Measurements from ENCODE around the gene ATP6V1E1. TPM values are rescaled to one million over a fixed set of nuclear protein-coding genes. Genes with fewer than 3 reads are reported as not detected.

ATP6V1E1 gene
- total and polyA plus RNA-seq, 7 experiments from 2014 or later: 51.0 to 120 (median 86.5) TPM

- no peaks in the 10 kb centered on the region for H3K9me3 ChIP-seq (ENCODE audit: control insufficient read depth in 2 of 3, low read length in 3 of 3)
- ChIA-PET CTCF (no interaction called here), POLR2A (no interaction called here)
- H3K27ac Mint-ChIP-seq: peak overlapping the region in 1 of 9 donors; percentile 6
- H3K4me1 Mint-ChIP-seq: peaks cover 0 to 26% (median 11%) of the 10 kb centered on the region in 7 donors
- peaks cover 0 to 30% (median 5%) of the 10 kb centered on the region in 3 experiments for H3K36me3 ChIP-seq (ENCODE audit: control insufficient read depth in 2 of 3, insufficient read depth in 3 of 3, low read length in 3 of 3)
- intact Hi-C loops (cut with micrococcal nuclease): no loop called here
- peaks cover 0 to 7% (median 0%) of the 10 kb centered on the region in 11 donors for H3K9me3 Mint-ChIP-seq
- no peak for DNase-seq
- H3K36me3 Mint-ChIP-seq: peaks cover 11 to 46% (median 38%) of the 10 kb centered on the region in 5 donors
- no peaks in the 10 kb centered on the region for H3K4me1 ChIP-seq (ENCODE audit: control insufficient read depth in 2 of 2, insufficient read depth in 2 of 2, low read length in 2 of 2)
- ATAC-seq: no peak
- H3K4me3 Mint-ChIP-seq: no peak overlapping the region
- no peaks in the 10 kb centered on the region for H3K27me3 ChIP-seq (ENCODE audit: control insufficient read depth in 2 of 2, insufficient read depth in 2 of 2, low read length in 2 of 2)
- no peak overlapping the region for H3K4me3 ChIP-seq (ENCODE audit: low read length)
- H3K27ac ChIP-seq (ENCODE audit: low read depth, low read length): no peak overlapping the region
- H3K27me3 Mint-ChIP-seq: no peaks in the 10 kb centered on the region
Measured at GRCh38 chr22:17665248-17665647, 36.7 kb upstream of the ATP6V1E1 start.

- no peaks in the 10 kb centered on the region for H3K27me3 ChIP-seq (ENCODE audit: control insufficient read depth in 2 of 2, insufficient read depth in 2 of 2, low read length in 2 of 2)
- intact Hi-C loops (cut with micrococcal nuclease): no loop called here
- no peaks in the 10 kb centered on the region for H3K4me1 ChIP-seq (ENCODE audit: control insufficient read depth in 2 of 2, insufficient read depth in 2 of 2, low read length in 2 of 2)
- no peak overlapping the region for H3K4me3 ChIP-seq (ENCODE audit: low read length)
- no peaks in the 10 kb centered on the region for H3K27me3 Mint-ChIP-seq
- no peak for DNase-seq
- no peaks in the 10 kb centered on the region for H3K9me3 ChIP-seq (ENCODE audit: control insufficient read depth in 2 of 3, low read length in 3 of 3)
- peaks cover 11 to 51% (median 33%) of the 10 kb centered on the region in 5 donors for H3K36me3 Mint-ChIP-seq
- peaks cover 0 to 7% (median 0%) of the 10 kb centered on the region in 11 donors for H3K9me3 Mint-ChIP-seq
- no peak overlapping the region for H3K27ac Mint-ChIP-seq
- ChIA-PET POLR2A (no interaction called here), CTCF (no interaction called here)
- ATAC-seq: no peak
- no peak overlapping the region for H3K27ac ChIP-seq (ENCODE audit: low read depth, low read length)
- H3K36me3 ChIP-seq (ENCODE audit: control insufficient read depth in 2 of 3, insufficient read depth in 3 of 3, low read length in 3 of 3): peaks cover 0 to 34% (median 5%) of the 10 kb centered on the region in 3 experiments
- H3K4me1 Mint-ChIP-seq: peaks cover 0 to 21% (median 11%) of the 10 kb centered on the region in 7 donors
- H3K4me3 Mint-ChIP-seq: no peak overlapping the region
Measured at GRCh38 chr22:17664414-17665055, 36.0 kb upstream of the ATP6V1E1 start.

- Mint-ChIP-seq H3K4me3 (no peak overlapping the region), H3K27ac (no peak overlapping the region), H3K27me3 (no peaks in the 10 kb centered on the region), H3K4me1 (peaks cover 0 to 9% (median 5%) of the 10 kb centered on the region in 7 donors), H3K36me3 (peaks cover 0 to 29% (median 4%) of the 10 kb centered on the region in 5 donors), H3K9me3 (no peaks in the 10 kb centered on the region)
- H3K9me3 ChIP-seq (ENCODE audit: control insufficient read depth in 2 of 3, low read length in 3 of 3): no peaks in the 10 kb centered on the region
- ChIA-PET POLR2A (no interaction called here), CTCF (no interaction called here)
- H3K27me3 ChIP-seq (ENCODE audit: control insufficient read depth in 2 of 2, insufficient read depth in 2 of 2, low read length in 2 of 2): no peaks in the 10 kb centered on the region
- no peak overlapping the region for H3K27ac ChIP-seq (ENCODE audit: low read depth, low read length)
- peaks cover 0 to 33% (median 0%) of the 10 kb centered on the region in 3 experiments for H3K36me3 ChIP-seq (ENCODE audit: control insufficient read depth in 2 of 3, insufficient read depth in 3 of 3, low read length in 3 of 3)
- H3K4me1 ChIP-seq (ENCODE audit: control insufficient read depth in 2 of 2, insufficient read depth in 2 of 2, low read length in 2 of 2): no peaks in the 10 kb centered on the region
- no peak overlapping the region for H3K4me3 ChIP-seq (ENCODE audit: low read length)
- ATAC-seq (no peak), DNase-seq (no peak)
- intact Hi-C loops (cut with micrococcal nuclease): no loop called here
Measured at GRCh38 chr22:17656870-17657395, 28.4 kb upstream of the ATP6V1E1 start.

- CTCF ChIA-PET: no interaction called here
- H3K27me3 Mint-ChIP-seq: no peaks in the 10 kb centered on the region
- H3K4me3 Mint-ChIP-seq: no peak overlapping the region
- intact Hi-C loops (cut with micrococcal nuclease): no loop called here
- H3K27ac Mint-ChIP-seq: no peak overlapping the region
- ATAC-seq (no peak), DNase-seq (no peak)
- POLR2A ChIA-PET: interaction anchor here (0.5 kb wide), 1 partner anchor 1147 kb away, joined by 4 read pairs; no protein-coding TSS in a partner anchor
- H3K9me3 ChIP-seq (ENCODE audit: control insufficient read depth in 2 of 3, low read length in 3 of 3): no peaks in the 10 kb centered on the region
- H3K27me3 ChIP-seq (ENCODE audit: control insufficient read depth in 2 of 2, insufficient read depth in 2 of 2, low read length in 2 of 2): no peaks in the 10 kb centered on the region
- no peaks in the 10 kb centered on the region for H3K4me1 ChIP-seq (ENCODE audit: control insufficient read depth in 2 of 2, insufficient read depth in 2 of 2, low read length in 2 of 2)
- H3K36me3 ChIP-seq (ENCODE audit: control insufficient read depth in 2 of 3, insufficient read depth in 3 of 3, low read length in 3 of 3): peaks cover 0 to 25% (median 0%) of the 10 kb centered on the region in 3 experiments
- peaks cover 0 to 13% (median 5%) of the 10 kb centered on the region in 7 donors for H3K4me1 Mint-ChIP-seq
- no peak overlapping the region for H3K4me3 ChIP-seq (ENCODE audit: low read length)
- no peak overlapping the region for H3K27ac ChIP-seq (ENCODE audit: low read depth, low read length)
- peaks cover 0 to 20% (median 4%) of the 10 kb centered on the region in 5 donors for H3K36me3 Mint-ChIP-seq
- no peaks in the 10 kb centered on the region for H3K9me3 Mint-ChIP-seq
Measured at GRCh38 chr22:17655289-17655688, 26.7 kb upstream of the ATP6V1E1 start.

DNA sequence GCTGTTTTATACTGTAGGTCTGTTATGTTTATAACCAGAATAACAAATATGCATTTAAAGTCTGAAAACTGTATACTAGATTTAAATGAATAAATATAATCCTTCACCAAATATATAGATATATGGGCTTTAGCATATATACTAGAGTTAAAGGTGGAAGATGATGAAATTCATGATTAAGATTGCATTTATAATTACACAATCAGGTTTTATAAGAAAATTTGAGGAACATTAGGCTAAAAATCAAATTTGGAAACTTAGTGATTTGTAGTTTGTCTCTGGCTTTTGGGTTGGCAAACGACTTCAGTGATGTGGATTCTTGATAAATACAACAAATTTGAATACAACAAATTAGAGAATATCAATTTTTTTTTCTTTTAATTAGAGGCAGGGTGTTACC, 20.0 kb upstream of the ATP6V1E1 start:
- H3K36me3 Mint-ChIP-seq: peaks cover 0 to 8% (median 0%) of the 10 kb centered on the region in 5 donors
- Histone ChIP-seq H3K9me3 (ENCODE audit: control insufficient read depth in 2 of 3, low read length in 3 of 3) (no peaks in the 10 kb centered on the region), H3K27me3 (ENCODE audit: control insufficient read depth in 2 of 2, insufficient read depth in 2 of 2, low read length in 2 of 2) (no peaks in the 10 kb centered on the region), H3K36me3 (ENCODE audit: control insufficient read depth in 2 of 3, insufficient read depth in 3 of 3, low read length in 3 of 3) (no peaks in the 10 kb centered on the region), H3K4me3 (ENCODE audit: low read length) (no peak overlapping the region), H3K27ac (ENCODE audit: low read depth, low read length) (no peak overlapping the region), H3K4me1 (ENCODE audit: control insufficient read depth in 2 of 2, insufficient read depth in 2 of 2, low read length in 2 of 2) (no peaks in the 10 kb centered on the region)
- CTCF ChIA-PET: no interaction called here
- DNase-seq: no peak
- intact Hi-C loops (cut with micrococcal nuclease): no loop called here
- ATAC-seq: no peak
- peaks cover 6 to 23% (median 15%) of the 10 kb centered on the region in 7 donors for H3K4me1 Mint-ChIP-seq
- H3K27me3 Mint-ChIP-seq: no peaks in the 10 kb centered on the region
- H3K27ac Mint-ChIP-seq: no peak overlapping the region
- POLR2A ChIA-PET: interaction anchor here (0.6 kb wide), 1 partner anchor 29 kb away, joined by 3 read pairs; no protein-coding TSS in a partner anchor
- no peak overlapping the region for H3K4me3 Mint-ChIP-seq
- no peaks in the 10 kb centered on the region for H3K9me3 Mint-ChIP-seq

DNA sequence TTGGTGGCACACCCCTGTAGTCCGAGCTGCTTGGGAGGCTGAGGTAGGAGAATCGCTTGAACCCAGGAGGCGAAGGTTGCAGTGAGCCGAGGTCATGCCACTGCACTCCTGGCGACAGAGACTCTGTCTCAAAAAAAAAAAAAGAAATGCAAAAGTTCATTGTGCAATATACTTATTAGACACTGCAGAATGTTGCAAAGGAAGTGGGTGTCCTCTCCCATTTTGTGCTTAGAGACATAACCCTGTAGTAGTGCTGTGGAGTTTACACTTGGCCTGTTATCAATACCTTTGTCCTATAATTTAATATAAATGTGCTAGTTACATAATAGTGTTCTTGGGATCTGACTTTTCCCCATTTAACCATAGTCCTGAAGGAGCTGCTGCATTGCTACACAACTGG, 19.4 kb upstream of the ATP6V1E1 start:
- Mint-ChIP-seq H3K27me3 (no peaks in the 10 kb centered on the region), H3K4me1 (peaks cover 6 to 19% (median 11%) of the 10 kb centered on the region in 7 donors), H3K4me3 (no peak overlapping the region), H3K36me3 (peaks cover 0 to 4% (median 2%) of the 10 kb centered on the region in 5 donors), H3K27ac (peak overlapping the region in 1 of 9 donors; percentile 31), H3K9me3 (no peaks in the 10 kb centered on the region)
- no peaks in the 10 kb centered on the region for H3K27me3 ChIP-seq (ENCODE audit: control insufficient read depth in 2 of 2, insufficient read depth in 2 of 2, low read length in 2 of 2)
- ChIA-PET POLR2A (interaction anchor here (0.6 kb wide), 1 partner anchor 30 kb away, joined by 3 read pairs; no protein-coding TSS in a partner anchor), CTCF (no interaction called here)
- no peak overlapping the region for H3K27ac ChIP-seq (ENCODE audit: low read depth, low read length)
- no peaks in the 10 kb centered on the region for H3K9me3 ChIP-seq (ENCODE audit: control insufficient read depth in 2 of 3, low read length in 3 of 3)
- no peaks in the 10 kb centered on the region for H3K4me1 ChIP-seq (ENCODE audit: control insufficient read depth in 2 of 2, insufficient read depth in 2 of 2, low read length in 2 of 2)
- no peak overlapping the region for H3K4me3 ChIP-seq (ENCODE audit: low read length)
- intact Hi-C loops (cut with micrococcal nuclease): no loop called here
- ATAC-seq: peak; percentile 38
- no peaks in the 10 kb centered on the region for H3K36me3 ChIP-seq (ENCODE audit: control insufficient read depth in 2 of 3, insufficient read depth in 3 of 3, low read length in 3 of 3)
- no peak for DNase-seq

DNA sequence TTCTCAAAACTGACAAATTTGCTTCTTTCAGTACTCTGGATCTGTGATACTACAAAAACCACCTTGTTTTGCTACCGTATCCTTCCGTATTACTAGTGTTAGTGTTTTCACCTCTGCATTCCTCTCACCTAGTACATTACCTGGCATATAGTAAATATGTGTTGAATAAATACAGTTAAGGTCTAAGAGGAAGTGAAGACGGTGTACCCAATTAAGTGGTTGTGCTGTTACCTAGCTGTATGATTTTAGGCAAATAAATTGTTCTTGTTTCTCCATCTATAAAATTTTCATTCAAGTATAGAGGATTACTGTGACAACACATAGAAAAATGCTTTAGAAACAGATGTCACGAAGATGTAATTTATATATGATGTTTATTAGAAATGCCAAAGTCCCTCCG, 18.9 kb upstream of the ATP6V1E1 start:
- Histone ChIP-seq H3K9me3 (ENCODE audit: control insufficient read depth in 2 of 3, low read length in 3 of 3) (no peaks in the 10 kb centered on the region), H3K27ac (ENCODE audit: low read depth, low read length) (no peak overlapping the region), H3K4me3 (ENCODE audit: low read length) (no peak overlapping the region), H3K4me1 (ENCODE audit: control insufficient read depth in 2 of 2, insufficient read depth in 2 of 2, low read length in 2 of 2) (no peaks in the 10 kb centered on the region), H3K27me3 (ENCODE audit: control insufficient read depth in 2 of 2, insufficient read depth in 2 of 2, low read length in 2 of 2) (no peaks in the 10 kb centered on the region), H3K36me3 (ENCODE audit: control insufficient read depth in 2 of 3, insufficient read depth in 3 of 3, low read length in 3 of 3) (no peaks in the 10 kb centered on the region)
- H3K4me3 Mint-ChIP-seq: no peak overlapping the region
- CTCF ChIA-PET: no interaction called here
- no peaks in the 10 kb centered on the region for H3K27me3 Mint-ChIP-seq
- DNase-seq (no peak), ATAC-seq (no peak)
- POLR2A ChIA-PET: no interaction called here
- no peaks in the 10 kb centered on the region for H3K9me3 Mint-ChIP-seq
- peak overlapping the region in 2 of 9 donors; percentile 31 to 45 for H3K27ac Mint-ChIP-seq
- intact Hi-C loops (cut with micrococcal nuclease): no loop called here
- H3K4me1 Mint-ChIP-seq: peaks cover 6 to 21% (median 16%) of the 10 kb centered on the region in 7 donors
- peaks cover 0 to 7% (median 3%) of the 10 kb centered on the region in 5 donors for H3K36me3 Mint-ChIP-seq

Measured in naive thymus-derived CD4-positive, alpha-beta T cell (primary cell).